ENCODE results near the gene FBXO4. TPM values are rescaled to one million over a fixed set of nuclear protein-coding genes. Genes with fewer than 3 reads are reported as not detected.
"Not testable (repeated sequence)": the region's sequence is repeated elsewhere in the genome, so short reads cannot be mapped to it uniquely, and the experiment has no call there.

FBXO4 gene
- total RNA-seq, 1 donor from 2014 or later, result 6.5 TPM

DNA sequence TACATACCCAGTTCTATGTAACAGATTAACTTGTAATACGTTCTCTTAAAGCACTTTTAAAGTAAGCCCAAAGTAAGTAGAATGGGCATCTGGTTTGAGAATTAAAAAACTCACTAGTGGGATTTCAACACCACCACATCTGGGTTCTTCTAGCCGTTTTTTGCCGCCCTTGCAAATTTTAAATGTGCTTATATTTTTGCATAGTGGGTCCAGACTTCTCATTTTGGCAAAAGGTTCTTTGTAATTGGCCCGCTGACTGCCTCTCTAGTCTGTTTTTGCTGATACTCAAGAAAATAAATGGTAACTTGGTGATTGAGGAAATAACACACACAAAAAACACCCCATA lies 582 bp upstream of the FBXO4 start:
- no peak for DNase-seq (ENCODE audit: low spot score)

DNA sequence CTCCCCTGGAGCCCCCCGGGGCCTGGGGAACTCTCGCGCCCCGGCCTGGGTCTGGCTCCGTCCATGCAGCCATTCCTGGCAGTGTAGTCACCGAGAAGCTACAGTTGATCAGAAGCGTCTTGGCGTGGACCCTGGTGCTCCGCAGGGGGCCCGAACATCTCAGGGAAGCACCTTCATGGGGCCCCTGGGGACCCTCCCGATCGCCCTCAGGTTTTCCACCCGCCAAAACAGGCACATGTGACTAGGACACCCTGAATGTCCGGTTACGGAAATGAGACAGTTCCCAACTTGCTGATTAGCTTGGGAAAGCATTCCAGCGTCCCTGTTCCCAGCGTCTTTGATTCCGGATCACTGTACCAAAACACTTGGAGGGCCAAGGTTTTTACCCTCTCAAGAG lies 472 bp downstream of the FBXO4 start:
- peak; percentile 19 for DNase-seq (ENCODE audit: low spot score)

DNA sequence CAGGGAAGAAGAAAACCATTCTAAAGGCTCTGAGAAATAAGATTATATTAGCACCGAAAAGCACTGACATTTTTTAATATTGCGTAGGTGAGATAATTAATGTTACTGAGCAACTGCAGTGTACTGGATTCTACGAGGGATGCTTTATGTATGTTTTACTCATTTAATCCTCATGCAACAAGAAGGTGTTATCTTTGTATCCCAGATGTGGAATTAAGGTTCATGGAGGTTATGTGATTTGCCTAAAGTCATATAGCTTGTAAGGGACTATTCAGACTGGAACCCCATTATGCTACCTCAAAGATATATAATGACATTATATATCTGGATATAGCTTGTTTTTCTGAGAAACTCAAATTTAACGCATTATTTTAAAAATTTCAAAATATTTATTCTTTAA lies 2.5 kb downstream of the FBXO4 start:
- no peak for DNase-seq (ENCODE audit: low spot score)

DNA sequence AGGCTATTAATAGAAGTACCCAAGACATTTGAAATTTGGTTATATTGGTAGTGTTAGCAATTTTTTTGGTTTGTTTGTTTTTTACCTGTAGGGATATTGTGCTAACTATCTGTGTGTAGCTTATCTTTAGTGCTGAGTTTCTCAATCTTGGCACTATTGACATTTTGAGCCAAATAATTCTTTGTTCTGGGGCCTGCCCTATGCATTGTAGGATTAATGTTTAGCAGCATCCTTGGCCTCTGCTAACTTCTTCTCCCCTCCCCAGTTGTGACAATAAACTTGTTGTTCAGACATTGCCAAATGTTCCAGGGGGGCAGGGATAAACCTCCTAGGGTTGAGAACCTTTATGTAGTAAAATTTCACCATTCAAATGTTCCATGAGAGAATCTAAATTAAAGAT lies 4.0 kb downstream of the FBXO4 start:
- DNase-seq (ENCODE audit: low spot score), result no peak

DNA sequence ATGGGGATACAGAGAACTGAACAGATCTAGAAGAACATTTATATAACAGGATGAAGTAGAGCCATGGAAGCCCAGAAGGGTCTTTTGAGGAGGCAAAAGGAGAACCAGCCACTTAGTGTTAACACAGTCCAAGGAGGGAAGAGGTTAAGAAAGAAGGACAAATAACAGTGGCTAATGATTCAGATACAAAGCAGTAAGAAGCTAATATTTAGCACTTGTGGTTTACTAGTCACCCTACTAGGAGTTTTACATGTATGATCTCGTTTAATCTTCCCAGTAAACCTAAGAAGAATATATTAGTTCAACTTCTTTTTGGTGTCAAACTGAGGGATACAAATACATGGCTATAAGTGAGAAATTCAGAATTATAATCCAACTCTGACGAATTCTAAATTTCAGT lies 7.7 kb downstream of the FBXO4 start:
- DNase-seq (ENCODE audit: low spot score), result no peak

DNA sequence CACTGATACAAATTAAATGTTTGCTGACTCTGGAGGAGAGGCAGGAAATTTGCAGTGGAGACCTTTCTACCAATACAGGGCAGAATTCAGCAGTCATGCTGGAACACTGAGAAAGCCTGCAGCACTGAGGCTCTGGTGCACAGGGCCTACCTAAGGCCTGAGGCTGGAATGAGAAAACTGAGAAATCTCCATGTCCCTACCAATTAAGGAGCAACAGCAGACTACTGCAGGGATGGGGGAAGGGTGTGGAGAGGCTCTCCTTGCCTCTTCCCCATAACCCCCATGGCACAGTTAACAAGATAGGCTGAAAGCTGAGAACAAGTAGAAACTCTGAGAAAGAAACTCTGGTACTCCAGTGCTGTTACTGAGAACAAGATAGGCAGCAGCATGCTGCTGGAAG lies 10.5 kb downstream of the FBXO4 start:
- DNase-seq (ENCODE audit: low spot score), result no peak

DNA sequence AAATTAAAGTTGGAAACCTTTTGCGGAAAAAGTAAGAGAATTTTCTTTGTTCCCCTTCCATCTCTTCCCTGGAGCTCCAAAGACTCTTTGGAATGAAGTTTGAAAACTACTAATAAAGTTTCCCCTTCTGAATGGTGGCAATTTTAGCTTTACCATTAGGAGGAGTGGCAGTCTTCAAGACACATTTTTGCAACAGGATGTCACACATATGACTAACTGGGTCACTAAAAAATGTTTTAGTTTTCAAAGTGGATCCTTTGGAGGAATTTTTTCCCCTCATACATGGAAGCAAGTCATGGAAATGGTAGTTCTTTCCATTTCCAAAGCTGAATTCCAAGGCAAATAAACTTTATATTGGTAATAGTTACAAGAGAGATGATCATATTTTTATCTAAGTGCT lies 15.6 kb downstream of the FBXO4 start:
- no peak for DNase-seq (ENCODE audit: low spot score)

DNA sequence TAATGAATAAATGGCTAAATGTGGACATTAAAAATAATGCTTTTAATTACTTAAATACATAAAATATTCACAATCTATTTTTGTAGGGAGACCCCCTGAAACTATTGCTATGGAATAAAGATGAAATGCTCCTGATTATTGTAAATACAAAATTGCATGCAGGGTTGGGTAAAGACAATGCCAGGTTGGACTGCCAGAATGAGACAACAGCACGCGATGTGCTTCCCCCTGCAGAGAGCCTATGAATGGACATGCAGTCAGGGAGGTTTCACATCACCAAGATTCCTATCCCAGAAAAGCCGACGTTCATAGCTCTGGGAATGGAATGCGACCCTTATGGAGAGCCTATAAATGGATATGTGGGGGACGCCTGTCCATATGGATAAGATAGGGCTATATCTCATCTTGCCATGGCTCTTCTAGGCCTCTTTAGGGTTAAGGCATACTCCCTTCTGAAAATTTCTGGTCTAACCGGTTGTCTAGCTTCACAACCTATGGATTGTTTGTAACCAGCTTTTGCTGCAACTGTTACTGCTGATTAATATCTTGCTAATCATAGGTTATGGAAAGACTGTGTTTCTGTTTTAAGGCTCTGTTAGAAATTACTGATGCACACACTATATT lies 20.4 kb downstream of the FBXO4 start:
- not testable (repeated sequence) for DNase-seq (ENCODE audit: low spot score)

DNA sequence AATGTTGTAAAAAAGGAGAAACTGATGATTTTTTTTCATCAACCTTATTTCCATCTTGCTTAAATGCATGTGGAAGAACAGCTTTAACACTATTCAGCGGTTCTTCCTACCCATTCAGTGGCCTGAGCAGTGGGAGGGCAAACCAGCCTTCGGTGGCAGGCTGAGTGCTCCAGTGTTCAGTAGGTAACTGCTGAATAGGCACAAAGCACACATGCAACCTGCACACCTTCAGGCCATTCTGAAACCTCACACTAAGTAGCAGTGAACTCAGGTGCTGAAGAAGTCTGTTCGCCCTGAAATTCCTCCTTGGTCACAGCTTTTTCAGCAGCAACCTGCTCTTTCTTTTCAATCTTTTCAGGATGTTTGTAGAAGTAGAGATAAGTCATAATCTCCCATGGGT lies 26.1 kb downstream of the FBXO4 start:
- no peak for DNase-seq (ENCODE audit: low spot score)

DNA sequence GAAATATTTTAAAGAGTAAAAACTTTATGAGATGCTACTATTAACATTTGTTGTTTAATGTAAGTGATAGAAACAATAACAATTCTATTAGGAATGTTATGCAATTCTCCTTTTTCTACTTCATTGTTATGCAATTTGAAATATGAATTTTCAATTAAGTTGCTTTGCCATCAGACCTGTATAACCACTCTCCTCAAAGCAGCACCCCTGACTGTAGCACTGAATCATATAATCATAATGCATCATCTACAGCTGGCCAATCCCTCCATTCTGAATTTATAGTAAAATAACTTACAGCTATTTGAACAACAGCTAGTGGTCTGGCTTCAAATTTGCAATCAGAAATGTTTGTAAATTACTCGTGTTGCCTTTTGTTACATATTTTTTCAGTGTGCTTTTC lies 29.2 kb downstream of the FBXO4 start:
- no peak for DNase-seq (ENCODE audit: low spot score)

DNA sequence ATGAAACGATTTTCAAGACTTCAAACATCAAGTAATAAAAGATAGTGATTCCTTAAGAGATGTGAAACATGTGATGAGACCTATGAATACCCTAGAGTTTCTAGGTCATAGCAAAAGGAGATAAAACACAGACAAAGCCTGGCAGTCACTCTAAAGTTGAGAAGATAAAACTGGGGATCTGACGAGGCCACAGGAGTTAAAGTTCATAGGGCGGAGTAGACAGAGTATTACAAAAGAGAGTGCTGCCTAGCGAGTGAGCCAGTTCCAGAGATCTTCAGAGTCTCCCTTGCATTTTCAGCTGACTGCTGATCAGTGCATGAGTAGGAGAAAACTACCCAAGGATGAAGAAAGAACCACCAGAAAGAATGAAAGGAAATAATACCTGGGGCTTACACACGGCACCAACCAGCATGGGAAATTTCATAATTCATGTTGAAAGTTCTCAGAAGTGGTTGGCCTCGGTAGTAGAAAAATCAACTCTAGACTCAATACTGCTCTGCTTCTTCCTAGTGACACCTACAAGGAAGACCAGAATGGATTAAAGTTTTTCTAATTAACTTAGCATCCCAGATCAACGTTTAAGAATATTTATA lies 30.4 kb downstream of the FBXO4 start:
- DNase-seq (ENCODE audit: low spot score), result no peak

DNA sequence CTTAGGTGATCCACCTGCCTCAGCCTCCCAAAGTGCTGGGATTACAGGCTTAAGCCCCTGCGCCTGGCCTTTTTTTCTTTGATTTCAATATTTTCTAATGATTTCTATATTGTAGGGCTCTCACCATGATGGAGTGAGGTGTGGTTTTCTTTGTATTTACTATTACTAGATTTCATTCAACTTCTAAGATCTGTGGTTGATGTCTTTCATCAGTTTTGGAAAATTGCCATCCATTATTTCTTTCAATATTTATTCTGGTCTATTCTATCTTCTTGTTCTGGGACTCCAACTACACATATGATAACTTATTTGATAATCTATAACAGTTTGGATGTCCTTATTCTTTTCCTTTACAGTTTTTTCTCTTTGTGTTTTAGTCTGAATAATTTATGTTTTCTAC lies 31.9 kb downstream of the FBXO4 start:
- DNase-seq (ENCODE audit: low spot score), result no peak

DNA sequence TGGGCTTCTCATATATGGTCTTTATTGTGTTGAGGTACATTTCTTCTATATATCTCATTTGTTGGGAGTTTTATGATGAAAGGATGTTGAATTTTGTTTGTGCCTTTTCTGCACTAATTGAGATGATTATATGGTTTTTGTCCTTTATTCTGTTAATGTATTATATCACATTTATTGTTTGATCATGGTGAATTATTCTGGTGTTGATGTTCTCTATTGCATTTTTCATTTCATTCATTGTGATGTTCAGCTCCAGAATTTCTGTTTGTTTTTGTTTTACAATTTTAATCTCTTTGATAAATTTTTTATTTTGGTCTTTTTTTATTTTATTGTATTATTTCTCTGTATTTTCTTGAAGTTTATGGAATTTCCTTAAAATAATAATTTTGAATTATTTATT lies 35.4 kb downstream of the FBXO4 start:
- DNase-seq (ENCODE audit: low spot score), result no peak

DNA sequence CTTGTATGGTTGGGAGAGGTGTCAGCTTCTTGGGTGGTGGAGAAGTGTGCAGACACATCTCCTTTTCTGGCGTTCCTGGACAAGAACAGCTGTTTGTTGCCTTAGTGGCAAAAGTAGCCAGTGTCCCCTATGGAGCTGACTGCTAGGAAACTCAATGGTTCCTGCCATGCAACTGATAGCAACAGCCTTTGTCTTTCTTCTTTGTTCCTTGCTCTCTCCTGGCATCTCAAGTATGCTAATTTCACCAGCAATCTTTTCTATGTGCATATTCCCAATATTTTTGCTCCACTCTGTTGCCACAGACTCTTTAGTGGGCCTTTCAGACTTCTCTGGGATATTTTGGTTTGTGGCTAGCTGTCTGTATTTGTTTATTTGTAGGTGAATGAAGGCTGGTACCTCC lies 36.7 kb downstream of the FBXO4 start:
- no peak for DNase-seq (ENCODE audit: low spot score)

DNA sequence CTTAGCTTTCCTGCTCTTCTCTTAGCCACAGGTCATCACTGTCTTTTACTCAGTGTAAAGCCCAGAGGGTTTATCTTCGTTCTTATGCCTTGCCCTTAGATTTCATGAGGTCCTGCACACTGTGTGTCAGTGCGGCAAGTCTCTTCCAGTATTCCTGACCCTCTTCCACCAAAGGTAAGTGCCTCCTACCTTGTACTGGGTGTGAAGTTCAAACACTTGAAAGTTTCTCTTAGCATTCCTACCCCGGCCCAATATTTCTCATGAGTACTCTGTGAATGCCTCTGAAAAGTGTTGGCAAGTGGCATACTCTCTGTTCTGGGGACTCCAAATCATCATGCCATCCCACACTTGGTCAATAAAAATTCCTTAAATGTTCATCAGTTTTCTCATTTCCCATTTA lies 37.4 kb downstream of the FBXO4 start:
- DNase-seq (ENCODE audit: low spot score), result no peak

DNA sequence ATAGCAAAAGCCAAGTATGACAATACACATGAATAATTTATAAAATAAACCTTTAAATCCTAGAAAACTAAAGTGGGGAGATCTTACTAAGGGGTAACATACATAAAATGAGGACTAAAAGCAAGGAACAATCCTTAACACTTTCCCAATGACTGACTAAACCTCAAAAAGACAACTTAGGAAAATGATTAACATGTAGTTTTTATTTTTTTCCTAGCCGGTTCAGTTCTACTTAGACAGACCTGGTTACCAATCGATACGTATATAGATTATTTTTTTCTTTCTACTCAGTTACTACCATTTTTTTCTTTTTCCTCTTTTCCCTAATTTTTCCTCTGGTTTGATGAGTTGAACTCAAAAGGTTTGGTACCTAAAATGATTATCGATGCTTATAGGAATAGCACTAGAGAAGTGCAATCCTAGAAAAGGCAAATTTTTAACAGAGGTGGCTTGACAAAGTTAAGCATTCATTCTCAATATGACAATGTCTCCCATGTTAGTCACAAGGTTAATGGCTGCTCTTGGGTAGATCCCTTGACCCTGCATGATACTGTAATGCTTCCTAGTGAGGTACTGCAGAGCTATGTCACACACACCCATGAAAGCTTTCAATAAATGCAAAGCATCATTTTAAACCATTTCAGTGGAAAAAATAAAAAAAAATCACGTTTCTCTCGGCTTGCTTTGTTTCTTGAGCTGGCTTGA lies 41.5 kb downstream of the FBXO4 start:
- no peak for DNase-seq (ENCODE audit: low spot score)

DNA sequence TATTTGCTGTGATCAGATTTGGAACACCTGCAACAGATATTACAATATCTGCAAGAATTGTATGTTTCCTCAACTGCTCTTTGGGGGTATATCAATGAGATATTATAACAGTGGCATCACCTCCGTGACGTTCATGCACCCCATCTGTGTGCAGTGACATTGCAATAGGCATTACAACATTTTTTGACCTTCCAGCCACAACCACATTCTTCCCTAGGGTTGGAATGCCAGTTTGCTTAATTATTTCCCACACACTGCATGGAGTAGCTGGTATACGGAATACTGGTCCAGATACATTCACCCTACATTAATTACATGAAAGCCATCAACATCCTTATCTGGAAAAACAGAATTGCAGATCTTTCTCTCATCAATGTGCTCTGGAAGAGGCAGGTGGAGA lies 42.3 kb downstream of the FBXO4 start:
- no peak for DNase-seq (ENCODE audit: low spot score)

DNA sequence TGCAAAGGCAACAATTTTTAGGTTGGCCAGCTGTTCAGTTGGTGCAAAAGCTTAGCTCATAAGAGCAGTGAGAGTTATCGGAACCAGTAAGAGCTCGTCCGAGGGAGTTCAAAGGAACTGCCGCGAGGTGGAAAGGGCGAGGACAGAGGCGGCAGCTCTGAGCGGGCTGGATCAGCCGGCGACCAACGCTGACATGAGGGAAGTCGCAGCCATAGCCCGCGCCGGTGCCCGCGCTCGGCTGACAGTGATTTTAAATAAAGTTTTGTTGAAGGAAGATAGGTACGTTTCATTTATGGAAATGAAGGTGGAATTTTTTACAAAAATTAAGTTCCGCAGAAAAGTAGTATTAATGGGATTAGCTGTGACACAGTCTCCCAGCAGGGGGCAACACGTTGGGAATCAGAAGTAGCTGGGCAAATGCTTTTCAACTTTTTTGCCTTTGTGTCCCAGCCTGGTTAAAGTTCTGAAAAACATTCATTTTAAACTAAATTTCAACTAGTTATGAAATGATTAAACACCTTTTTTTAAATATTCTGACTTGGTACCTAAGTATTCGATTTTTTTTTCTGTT lies 43.2 kb downstream of the FBXO4 start:
- DNase-seq (ENCODE audit: low spot score), result no peak

DNA sequence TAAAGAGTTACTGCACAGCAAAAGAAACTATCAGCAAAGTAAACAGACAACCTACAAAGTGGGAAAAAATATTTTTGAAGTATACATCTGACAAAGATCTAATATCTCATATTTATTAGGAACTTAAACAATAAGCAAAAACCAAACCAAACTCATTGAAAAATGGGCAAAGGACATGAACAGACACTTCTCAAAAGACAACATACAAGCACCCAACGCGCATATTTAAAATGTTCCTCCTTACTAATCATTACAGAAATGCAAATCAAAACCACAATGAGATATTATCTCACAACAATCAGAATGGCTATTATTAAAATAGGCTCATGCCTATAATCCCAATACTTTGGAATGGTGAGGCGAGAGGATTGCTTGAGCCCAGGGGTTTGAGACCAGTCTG lies 48.0 kb downstream of the FBXO4 start:
- no peak for DNase-seq (ENCODE audit: low spot score)

DNA sequence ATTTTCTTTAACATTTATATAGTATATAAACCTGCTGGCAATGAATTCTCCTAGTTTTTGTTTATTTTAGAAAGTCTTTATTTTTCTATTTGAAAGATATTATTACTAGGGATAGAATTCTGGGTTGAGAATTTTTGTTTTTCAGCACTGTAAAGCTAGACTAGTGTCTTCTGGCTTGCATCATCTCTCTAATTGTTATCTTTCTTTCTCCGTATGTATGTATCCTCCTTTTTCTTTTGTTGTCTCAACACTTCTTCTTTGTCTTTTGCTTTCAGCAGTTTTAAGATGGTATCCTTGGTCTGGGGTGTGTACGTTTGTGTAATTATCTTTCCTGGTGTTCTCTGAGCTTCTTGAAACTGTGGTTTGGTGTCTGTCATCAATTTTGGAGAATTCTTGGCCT lies 48.8 kb downstream of the FBXO4 start:
- no peak for DNase-seq (ENCODE audit: low spot score)

DNA sequence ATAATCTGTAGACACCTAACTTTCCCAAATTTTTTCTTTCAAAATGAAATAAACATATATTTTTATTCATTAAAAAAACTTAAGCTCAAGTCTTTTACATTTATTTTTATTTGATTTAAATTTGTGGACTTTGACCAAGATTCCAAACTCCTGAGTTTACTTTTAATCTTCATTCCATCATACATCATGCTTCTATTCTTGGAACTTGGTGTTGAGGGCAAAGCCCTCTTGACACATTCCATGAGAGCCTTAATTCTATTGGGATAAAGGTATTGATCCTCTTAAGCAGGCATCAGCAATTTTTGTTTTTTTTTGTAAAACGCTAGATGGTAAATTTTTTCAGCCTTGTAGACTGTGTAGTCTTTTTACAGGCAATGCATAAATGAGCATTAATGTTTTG lies 53.6 kb downstream of the FBXO4 start:
- no peak for DNase-seq (ENCODE audit: low spot score)

DNA sequence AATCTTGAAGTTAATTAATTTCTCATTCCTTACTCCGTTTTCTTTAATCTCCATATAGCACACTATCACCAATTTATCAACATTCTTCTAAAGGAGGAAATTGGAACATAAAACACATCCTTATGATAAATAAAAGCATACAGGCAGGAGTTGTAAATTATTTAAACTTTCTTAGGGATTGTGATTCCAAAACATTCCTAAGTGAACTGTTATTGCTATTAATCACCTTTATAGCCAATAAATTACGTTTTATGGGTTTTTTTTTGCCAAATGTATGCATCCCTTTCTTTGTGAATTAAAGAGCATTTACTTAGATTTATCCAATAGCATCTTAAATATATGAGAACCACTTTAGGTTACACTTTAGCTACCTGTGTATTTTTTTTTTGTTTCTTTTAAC lies 55.3 kb downstream of the FBXO4 start:
- no peak for DNase-seq (ENCODE audit: low spot score)

DNA sequence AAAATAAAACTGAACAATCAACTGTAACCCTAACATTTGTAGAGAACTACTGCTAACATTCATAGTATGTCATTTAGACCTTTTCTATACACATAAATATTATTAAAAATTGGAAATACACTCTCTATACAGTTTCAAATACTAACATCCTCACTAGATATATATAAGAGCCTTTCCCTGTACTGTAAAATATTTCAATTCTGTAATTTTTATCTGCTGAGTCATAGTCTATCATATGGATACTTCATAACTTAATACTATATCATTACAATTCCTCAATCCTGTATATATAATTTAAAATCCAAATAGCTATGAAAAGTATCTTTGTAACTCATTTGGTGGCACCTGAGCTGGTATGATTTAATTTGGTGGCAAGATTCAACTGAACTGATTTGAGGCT lies 55.8 kb downstream of the FBXO4 start:
- DNase-seq (ENCODE audit: low spot score), result no peak
